GM12865 (cell line): Measurements from ENCODE around the gene TRAPPC11.
A peak's percentile ranks its signal among the peaks of the same experiment; 100 is the strongest.
"Not testable (repeated sequence)": the region's sequence is repeated elsewhere in the genome, so short reads cannot be mapped to it uniquely, and the experiment has no call there.

Experiments used
- DNase-seq: peaks from one replicate; pipeline ENCODE4 v3.0.0; 2010; ENCODE audit warnings: low read depth
- H3K4me3 ChIP-seq: 2 replicates; pipeline ENCODE4 v1.5.1; 2011; ENCODE audit warnings: mild to moderate bottlenecking, low read depth, low read length, control low read depth
- CTCF ChIP-seq: IDR thresholded peaks from 2 replicates; pipeline ENCODE4 v1.5.1; 2011; ENCODE audit warnings: low read length, control low read depth, low read depth, inconsistent platforms; ENCODE audit not compliant: insufficient read depth; ENCODE audit errors: missing control alignments

Gene TRAPPC11

DNA sequence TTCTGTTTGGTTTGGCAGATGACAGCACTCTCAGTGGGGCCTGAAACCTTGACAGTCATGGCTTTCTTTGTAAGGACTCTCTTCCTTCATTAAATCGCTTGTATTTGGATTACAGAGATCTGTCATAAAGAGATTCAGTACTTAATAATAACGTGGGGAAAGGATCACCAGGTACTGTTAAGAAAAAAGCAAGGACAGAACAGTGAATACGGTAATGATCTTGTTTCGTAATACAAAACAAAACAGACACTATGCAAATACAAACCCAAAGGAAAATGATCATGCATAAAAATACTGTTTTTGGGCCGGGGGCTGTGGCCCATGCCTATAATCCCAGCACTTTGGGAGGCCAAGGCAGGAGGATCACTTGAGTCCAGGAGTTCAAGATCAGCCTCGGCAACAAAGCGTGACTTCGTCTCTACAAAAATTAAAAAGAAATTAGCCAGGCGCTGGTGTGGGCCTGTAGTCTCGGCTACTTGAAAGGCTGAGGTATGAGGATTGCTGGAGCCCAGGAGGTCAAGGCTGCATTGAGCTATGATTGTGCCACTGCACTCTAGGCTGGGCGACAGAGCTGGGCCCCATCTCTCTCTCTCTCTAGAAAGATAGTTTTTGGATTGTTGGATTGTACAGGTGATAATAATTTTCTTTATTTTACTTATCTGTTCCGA, 64.6 kb downstream of the TRAPPC11 start:
- no peak for TF ChIP-seq CTCF
- DNase-seq: no peak
- H3K4me3 ChIP-seq: peak overlapping the region; percentile 50

DNA sequence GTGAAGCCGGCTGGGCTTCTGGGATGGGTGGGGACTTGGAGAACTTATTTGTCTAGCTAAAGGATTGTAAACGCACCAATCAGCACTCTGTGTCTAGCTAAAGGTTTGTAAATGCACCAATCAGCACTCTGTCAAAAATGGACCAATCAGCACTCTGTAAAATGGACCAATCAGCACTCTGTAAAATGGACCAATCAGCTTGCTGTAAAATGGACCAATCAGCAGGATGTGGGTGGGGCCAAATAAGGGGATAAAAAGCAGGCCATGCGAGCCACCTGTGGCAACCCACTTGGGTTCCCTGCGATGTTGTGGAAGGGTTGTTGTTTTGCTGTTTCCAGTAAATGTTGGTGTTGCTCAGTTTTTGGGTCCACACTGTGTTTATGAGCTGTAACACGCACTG, 66.5 kb downstream of the TRAPPC11 start:
- H3K4me3 ChIP-seq, DNase-seq: not testable (repeated sequence)

DNA sequence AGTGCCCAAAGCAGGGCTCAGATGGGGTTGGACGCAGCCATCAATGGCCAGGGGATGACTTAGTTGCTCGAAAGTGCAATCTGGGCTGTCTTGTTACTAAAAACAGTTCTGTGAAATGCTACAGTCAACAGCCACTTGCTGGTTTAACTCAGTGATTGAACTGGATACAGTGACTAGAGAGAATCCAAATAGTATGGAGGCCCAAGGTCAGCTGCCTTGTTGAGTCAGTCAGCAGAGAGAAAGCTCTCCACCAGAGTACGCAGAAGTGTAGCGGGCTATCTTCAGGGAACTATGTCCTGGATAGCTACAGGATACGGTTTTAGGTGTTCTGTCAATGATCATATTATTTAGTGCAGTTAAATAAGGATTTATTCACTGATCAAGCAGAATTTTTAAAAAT, 68.4 kb downstream of the TRAPPC11 start:
- TF ChIP-seq CTCF: no peak
- DNase-seq: no peak

GRCh38 chr4:183728223-183729068, 69.4 kb downstream of the TRAPPC11 start:
- no peak for DNase-seq
- H3K4me3 ChIP-seq: no peak overlapping the region
- no peak for TF ChIP-seq CTCF

More for the DNA sequence above, 68.4 kb downstream of the TRAPPC11 start:
- no peak overlapping the region for H3K4me3 ChIP-seq

GRCh38 chr4:183729069-183729406, 69.9 kb downstream of the TRAPPC11 start:
- no peak overlapping the region for H3K4me3 ChIP-seq
- no peak for TF ChIP-seq CTCF
- no peak for DNase-seq

DNA sequence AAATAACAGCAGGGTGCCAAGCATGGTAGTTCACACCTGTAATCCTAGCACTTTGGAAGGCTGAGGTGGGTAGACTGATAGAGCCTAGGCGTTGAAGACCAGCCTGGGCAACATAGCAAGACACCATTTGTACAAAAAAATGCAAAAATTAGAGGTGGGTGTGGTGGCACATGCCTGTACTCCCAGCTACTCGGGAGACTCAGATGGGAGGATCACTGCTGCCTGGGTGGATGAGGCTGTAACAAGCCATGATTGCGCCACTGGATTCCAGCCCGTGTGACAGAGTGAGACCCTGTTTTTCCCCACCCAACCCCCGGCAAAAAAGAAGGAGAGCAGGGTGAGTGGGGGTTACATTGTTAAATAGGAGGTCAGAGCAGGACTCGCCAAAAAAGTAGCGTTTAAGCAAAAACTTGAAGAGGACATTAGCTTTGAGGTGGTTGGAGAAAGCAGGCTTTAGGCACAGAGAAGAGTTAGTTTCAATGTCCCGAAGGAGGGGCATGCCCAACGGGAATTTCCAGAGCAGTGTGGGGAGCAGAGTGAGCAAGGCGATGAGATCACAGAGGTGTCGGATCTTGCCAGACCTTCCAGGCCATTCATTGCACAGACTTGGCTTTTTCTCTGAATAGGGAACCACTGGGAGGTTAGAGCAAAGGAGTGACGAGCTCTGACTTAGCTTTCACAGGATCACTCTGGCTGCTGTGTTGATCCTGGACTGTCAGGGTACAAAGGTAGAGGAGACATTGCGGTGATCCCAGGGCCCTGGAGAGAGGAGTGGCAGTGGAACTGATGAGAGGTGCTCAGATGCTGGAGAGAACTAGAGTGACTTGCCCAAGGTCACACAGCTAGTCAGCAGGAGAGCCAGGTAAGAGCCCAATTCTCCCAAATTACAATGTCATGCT, 70.6 kb downstream of the TRAPPC11 start:
- TF ChIP-seq CTCF: no peak
- no peak overlapping the region for H3K4me3 ChIP-seq
- peak; percentile 8 for DNase-seq

- DNase-seq: no peak
- TF ChIP-seq CTCF: no peak
- H3K4me3 ChIP-seq: no peak overlapping the region
Measured at GRCh38 chr4:183732296-183732695, 73.2 kb downstream of the TRAPPC11 start.
